Subcutaneous adipose tissue (tissue), 4 donors: ENCODE results near the gene DNAH6. TPM values are rescaled to one million over a fixed set of nuclear protein-coding genes. Genes with fewer than 3 reads are reported as not detected.

Source experiments
- total RNA-seq, 4 donors: library from RNA; depleted of rRNA; stranded (reverse); fragments of >200 nt; gene quantifications; one replicate each; pipeline ENCODE4 v1.1.0, GENCODE V29; 2016
- TF ChIP-seq, protein P1 (sequence below): fragments of 450-650 bp; IDR thresholded peaks from one replicate; pipeline ENCODE4 v1.5.1; 2016; ENCODE audit warnings: low read depth, mild to moderate bottlenecking, control low read depth, antibody characterized with exemption, moderate library complexity

DNAH6 gene
- total RNA-seq, 4 donors from 2014 or later = 0.49 to 2.4 (median 1.2) TPM

- TF ChIP-seq, protein P1, sequence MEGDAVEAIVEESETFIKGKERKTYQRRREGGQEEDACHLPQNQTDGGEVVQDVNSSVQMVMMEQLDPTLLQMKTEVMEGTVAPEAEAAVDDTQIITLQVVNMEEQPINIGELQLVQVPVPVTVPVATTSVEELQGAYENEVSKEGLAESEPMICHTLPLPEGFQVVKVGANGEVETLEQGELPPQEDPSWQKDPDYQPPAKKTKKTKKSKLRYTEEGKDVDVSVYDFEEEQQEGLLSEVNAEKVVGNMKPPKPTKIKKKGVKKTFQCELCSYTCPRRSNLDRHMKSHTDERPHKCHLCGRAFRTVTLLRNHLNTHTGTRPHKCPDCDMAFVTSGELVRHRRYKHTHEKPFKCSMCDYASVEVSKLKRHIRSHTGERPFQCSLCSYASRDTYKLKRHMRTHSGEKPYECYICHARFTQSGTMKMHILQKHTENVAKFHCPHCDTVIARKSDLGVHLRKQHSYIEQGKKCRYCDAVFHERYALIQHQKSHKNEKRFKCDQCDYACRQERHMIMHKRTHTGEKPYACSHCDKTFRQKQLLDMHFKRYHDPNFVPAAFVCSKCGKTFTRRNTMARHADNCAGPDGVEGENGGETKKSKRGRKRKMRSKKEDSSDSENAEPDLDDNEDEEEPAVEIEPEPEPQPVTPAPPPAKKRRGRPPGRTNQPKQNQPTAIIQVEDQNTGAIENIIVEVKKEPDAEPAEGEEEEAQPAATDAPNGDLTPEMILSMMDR = no peak
Measured at GRCh38 chr2:84482603-84483002, 33.7 kb upstream of the DNAH6 start.

GRCh38 chr2:84483320-84483719, 33.0 kb upstream of the DNAH6 start:
- TF ChIP-seq, protein P1 = no peak

DNA sequence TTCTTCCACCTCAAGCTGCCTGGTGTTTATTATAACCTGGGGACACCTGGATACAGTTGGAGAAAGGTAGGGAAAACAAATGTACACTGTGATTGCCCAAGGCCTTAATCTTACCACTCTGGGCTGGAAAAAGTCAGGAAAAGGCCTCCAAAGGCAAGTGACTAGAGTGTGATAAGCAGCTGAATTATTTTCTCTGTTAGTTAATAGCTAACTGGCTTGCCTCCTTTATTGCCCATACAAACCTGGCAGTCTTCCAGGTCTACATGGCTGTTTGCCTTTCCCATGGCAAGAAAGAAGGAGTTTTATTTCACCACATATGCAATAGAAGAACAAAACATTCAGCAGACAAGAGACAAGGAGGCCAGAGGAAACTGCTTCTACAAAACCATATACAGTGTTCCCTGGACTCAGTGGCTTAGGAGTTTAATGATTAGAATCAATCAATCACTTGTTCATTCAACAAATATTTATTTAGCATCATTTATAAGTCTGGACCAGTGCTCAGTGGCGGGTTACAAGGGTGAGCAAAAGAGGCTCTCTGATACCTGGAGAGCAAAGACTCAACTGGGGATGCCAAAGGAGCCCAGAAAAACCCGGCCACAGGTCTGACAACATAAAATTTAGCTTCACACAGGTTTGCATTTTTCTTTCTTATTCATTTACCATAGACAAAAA, 29.7 kb upstream of the DNAH6 start:
- TF ChIP-seq, protein P1 = no peak

- TF ChIP-seq, protein P1 = no peak
Measured at GRCh38 chr2:84487298-84487996, 28.9 kb upstream of the DNAH6 start.

DNA sequence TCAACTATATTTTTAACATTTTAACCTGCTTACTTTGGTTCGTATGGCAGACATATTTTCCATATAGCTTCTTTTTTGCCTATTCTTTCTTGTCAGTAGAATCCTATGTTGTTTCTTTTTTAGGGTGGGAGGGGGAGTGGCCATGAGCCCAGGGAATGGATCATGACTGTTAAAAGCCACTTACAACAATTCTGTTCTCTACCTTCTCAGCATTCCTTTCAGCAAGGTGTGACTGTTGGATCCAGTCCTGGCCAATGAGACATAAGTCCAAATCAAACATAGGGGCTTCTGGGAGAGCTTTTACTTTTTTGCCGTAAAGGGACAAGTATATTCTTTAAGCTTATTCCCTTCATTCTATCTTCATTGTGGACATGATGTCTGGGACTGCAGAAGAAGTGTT, 25.0 kb upstream of the DNAH6 start:
- TF ChIP-seq, protein P1 = no peak

DNA sequence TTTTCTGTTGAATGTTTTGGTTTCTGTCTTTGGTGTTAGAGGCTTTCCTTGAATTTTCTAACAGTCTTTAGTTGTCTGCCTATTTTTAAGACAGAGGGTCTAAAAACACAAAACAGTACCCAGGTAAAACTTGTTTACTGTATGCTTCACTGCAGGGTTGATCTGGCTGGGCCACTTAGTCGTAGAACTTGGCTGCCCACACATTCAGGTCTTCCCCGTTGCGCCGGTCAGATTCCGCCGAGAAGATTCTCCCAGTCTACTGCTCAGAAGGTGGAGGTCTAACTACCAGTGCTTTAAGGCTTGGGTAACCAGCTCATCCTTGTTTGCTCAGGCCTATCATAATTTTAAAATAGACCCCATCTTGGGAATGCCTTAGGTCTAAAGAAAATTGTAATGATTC, 24.6 kb upstream of the DNAH6 start:
- TF ChIP-seq, protein P1 = no peak

DNA sequence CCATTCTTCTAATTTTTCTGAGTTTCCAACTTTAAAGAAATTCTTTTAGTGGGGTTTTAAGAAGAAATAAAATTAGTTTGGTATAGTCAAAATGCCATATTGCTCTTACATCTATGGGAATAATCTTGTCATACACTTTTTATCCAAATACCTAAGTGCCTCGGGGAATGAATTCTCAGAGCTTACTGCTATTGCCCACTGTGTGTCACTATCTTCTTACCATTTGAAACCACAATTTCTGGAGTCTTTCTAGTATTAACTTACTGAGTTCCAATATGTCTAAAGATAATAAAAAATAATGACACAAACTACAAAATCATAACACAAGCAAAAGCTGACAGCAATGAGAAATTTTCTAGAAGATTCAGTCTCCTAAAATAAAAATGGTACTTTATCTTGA, 23.7 kb upstream of the DNAH6 start:
- TF ChIP-seq, protein P1 = no peak
